ENCODE measurements around the gene OR2Y1.

OR2Y1 gene

DNA sequence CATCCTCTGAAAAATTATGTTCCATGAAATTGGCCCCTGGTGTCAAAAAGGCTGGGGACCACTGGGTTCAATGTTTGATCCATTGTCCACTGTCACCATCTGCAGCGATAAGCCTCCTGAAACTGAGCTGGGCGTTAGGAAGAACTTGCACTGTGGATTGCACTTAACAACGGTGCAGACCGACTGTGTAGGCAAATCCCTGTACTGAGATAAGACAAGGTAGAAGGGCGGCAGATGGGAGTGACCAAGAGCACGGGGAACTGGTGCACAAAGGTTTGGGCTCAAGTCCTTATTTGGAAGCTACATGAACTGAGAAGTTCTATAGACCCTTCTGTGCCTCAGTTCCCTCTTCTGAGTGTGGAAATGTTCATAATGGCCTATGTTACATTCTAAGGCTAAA, 48.8 kb downstream of the OR2Y1 start:
- TF ChIP-seq, protein P1, sequence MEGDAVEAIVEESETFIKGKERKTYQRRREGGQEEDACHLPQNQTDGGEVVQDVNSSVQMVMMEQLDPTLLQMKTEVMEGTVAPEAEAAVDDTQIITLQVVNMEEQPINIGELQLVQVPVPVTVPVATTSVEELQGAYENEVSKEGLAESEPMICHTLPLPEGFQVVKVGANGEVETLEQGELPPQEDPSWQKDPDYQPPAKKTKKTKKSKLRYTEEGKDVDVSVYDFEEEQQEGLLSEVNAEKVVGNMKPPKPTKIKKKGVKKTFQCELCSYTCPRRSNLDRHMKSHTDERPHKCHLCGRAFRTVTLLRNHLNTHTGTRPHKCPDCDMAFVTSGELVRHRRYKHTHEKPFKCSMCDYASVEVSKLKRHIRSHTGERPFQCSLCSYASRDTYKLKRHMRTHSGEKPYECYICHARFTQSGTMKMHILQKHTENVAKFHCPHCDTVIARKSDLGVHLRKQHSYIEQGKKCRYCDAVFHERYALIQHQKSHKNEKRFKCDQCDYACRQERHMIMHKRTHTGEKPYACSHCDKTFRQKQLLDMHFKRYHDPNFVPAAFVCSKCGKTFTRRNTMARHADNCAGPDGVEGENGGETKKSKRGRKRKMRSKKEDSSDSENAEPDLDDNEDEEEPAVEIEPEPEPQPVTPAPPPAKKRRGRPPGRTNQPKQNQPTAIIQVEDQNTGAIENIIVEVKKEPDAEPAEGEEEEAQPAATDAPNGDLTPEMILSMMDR (IDR thresholded peaks at IDR 0.05; ENCODE audit: low read length, missing control alignments), result no peak
- H3K4me3 ChIP-seq (replicated peaks; ENCODE audit: low read depth, low read length), result no peak overlapping the region
- DNase-seq (ENCODE audit: low read depth), result no peak

GRCh38 chr5:180690562-180690961, 49.3 kb downstream of the OR2Y1 start:
- no peak for DNase-seq (ENCODE audit: low read depth)
- TF ChIP-seq, protein P1 (IDR thresholded peaks at IDR 0.05; ENCODE audit: low read length, missing control alignments), result no peak
- H3K4me3 ChIP-seq (replicated peaks; ENCODE audit: low read depth, low read length), result no peak overlapping the region

DNA sequence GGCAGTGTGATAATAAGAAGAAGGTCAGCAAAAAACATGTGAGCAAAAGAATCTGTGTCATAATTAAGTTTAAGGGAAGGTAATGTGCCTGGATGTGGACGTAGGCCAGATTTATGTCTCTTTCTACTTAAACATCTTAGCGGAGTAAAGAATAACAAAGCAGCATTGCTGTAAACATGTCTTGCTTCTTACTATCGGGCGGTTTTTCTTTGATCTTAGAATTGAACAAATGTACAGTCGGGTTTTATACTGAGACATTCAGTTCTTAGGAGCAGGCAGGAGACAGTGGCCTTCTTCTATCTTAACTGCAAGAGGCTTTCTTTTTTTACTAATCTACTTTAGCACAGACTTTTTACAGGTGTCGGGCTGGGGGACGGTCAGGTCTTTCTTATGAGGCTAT, 50.1 kb downstream of the OR2Y1 start:
- no peak overlapping the region for H3K4me3 ChIP-seq (replicated peaks; ENCODE audit: low read depth, low read length)
- no peak for DNase-seq (ENCODE audit: low read depth)
- TF ChIP-seq, protein P1 (IDR thresholded peaks at IDR 0.05; ENCODE audit: low read length, missing control alignments), result no peak
